Testis (tissue), 2 donors: ENCODE measurements around the gene PRKD3.

Source experiments
- CTCF ChIP-seq, 3 experiments: fragments of 450-650 bp in 2 of 3; fragments of 200-600 bp in 1 of 3; sonication (generic) in 1 of 3; IDR thresholded peaks; one replicate each; pipeline ENCODE4 v1.5.1; 2016 to 2019; ENCODE audit warnings: antibody characterized with exemption in 3 of 3, mild to moderate bottlenecking in 2 of 3, moderate library complexity in 1 of 3
- POLR2A ChIP-seq: fragments of 450-650 bp; IDR thresholded peaks from one replicate; pipeline ENCODE4 v1.6.1; 2017; ENCODE audit warnings: antibody characterized with exemption, mild to moderate bottlenecking, moderate library complexity

GRCh38 chr2:37355735-37356134, 31.1 kb upstream of the PRKD3 start:
- TF ChIP-seq CTCF (IDR thresholded peaks at IDR 0.05), result no peak
- no peak for TF ChIP-seq POLR2A
